Measurements from ENCODE around the gene ISX.

Gene ISX

GRCh38 chr22:35114131-35114980, 48.4 kb downstream of the ISX start:
- no peak for DNase-seq

- no peak for DNase-seq
These were observed 49.6 kb downstream of the ISX start for GRCh38 chr22:35115515-35115914.

- no peak for DNase-seq
These were observed 50.3 kb downstream of the ISX start for GRCh38 chr22:35116269-35116668.

- no peak for DNase-seq
These were observed 50.9 kb downstream of the ISX start for GRCh38 chr22:35116817-35117216.

- no peak for DNase-seq
These were observed 53.5 kb downstream of the ISX start for GRCh38 chr22:35119494-35119893.

- DNase-seq = no peak
These were observed 58.8 kb downstream of the ISX start for GRCh38 chr22:35124691-35125219.

- no peak for DNase-seq
These were observed 61.0 kb downstream of the ISX start for GRCh38 chr22:35126993-35127392.

- no peak for DNase-seq
These were observed 62.7 kb downstream of the ISX start for GRCh38 chr22:35128637-35129036.

GRCh38 chr22:35131525-35132000, 65.6 kb downstream of the ISX start:
- no peak for DNase-seq

- DNase-seq = no peak
These were observed 66.6 kb downstream of the ISX start for GRCh38 chr22:35132568-35132967.

- DNase-seq = no peak
These were observed 67.9 kb downstream of the ISX start for GRCh38 chr22:35133702-35134380.

- no peak for DNase-seq
These were observed 68.7 kb downstream of the ISX start for GRCh38 chr22:35134637-35135036.

- no peak for DNase-seq
These were observed 69.2 kb downstream of the ISX start for GRCh38 chr22:35135165-35135564.
